Keratinocyte (primary cell): Measurements from ENCODE around the gene PHLPP1. TPM values are rescaled to one million over a fixed set of nuclear protein-coding genes. Genes with fewer than 3 reads are reported as not detected.

ENCODE experiments used
- DNase-seq: peaks from one replicate; pipeline ENCODE4 v3.0.0-alpha.2; 2011; ENCODE audit warnings: low read depth, missing footprints, low spot score
- FAIRE-seq: peaks from 2 replicates; lab custom pipeline; 2011; peaks lifted over from hg19 to GRCh38; lab: Jason Lieb, UNC
- H2AFZ ChIP-seq: 2 replicates; pipeline ENCODE4 v1.6.0; 2012; ENCODE audit warnings: low read length, control low read depth, inconsistent platforms; ENCODE audit not compliant: control insufficient read depth
- H3K27ac ChIP-seq: 2 replicates; pipeline ENCODE4 v1.5.1; 2011; ENCODE audit warnings: low read length; ENCODE audit not compliant: control insufficient read depth, insufficient read depth
- H3K27me3 ChIP-seq: 3 replicates; pipeline ENCODE4 v1.6.0; 2011; ENCODE audit warnings: low read length; ENCODE audit not compliant: control insufficient read depth, insufficient read depth; ENCODE audit errors: extremely low read depth
- H3K36me3 ChIP-seq, 2 experiments: 2 replicates in 1 of 2; 3 replicates in 1 of 2; pipeline ENCODE4 v1.5.1; 2011; ENCODE audit warnings: low read length in 2 of 2, mild to moderate bottlenecking in 1 of 2; ENCODE audit not compliant: control insufficient read depth in 2 of 2, insufficient read depth in 2 of 2; ENCODE audit errors: extremely low read depth in 1 of 2
- H3K4me1 ChIP-seq: 3 replicates; pipeline ENCODE4 v1.5.1; 2011; ENCODE audit warnings: low read length; ENCODE audit not compliant: control insufficient read depth, insufficient read depth; ENCODE audit errors: extremely low read depth
- H3K4me2 ChIP-seq: 3 replicates; pipeline ENCODE4 v1.6.0; 2011; ENCODE audit warnings: low read depth, low read length; ENCODE audit not compliant: control insufficient read depth, insufficient read depth; ENCODE audit errors: extremely low read depth
- H3K4me3 ChIP-seq, 3 experiments: fragments of 200-600 bp in 1 of 3; sonication (generic) in 1 of 3; 2 replicates in 2 of 3; 3 replicates in 1 of 3; pipeline ENCODE4 v1.5.1; 2011 to 2016; ENCODE audit warnings: low read length in 3 of 3, mild to moderate bottlenecking in 3 of 3, control low read depth in 2 of 3, inconsistent platforms in 1 of 3, low read depth in 1 of 3, mixed read lengths in 1 of 3, mixed run types in 1 of 3, moderate library complexity in 1 of 3; ENCODE audit not compliant: control insufficient read depth in 2 of 3, insufficient read depth in 2 of 3; ENCODE audit errors: extremely low read depth in 1 of 3
- H3K79me2 ChIP-seq: 2 replicates; pipeline ENCODE4 v1.6.0; 2012; ENCODE audit warnings: low read length; ENCODE audit not compliant: control insufficient read depth, insufficient read depth
- H3K9ac ChIP-seq: 3 replicates; pipeline ENCODE4 v1.6.0; 2011; ENCODE audit warnings: low read length; ENCODE audit not compliant: control insufficient read depth, insufficient read depth; ENCODE audit errors: extremely low read depth
- H3K9me1 ChIP-seq: 3 replicates; pipeline ENCODE4 v1.6.0; 2011; ENCODE audit warnings: low read length; ENCODE audit not compliant: control insufficient read depth, insufficient read depth; ENCODE audit errors: extremely low read depth
- H3K9me3 ChIP-seq: 2 replicates; pipeline ENCODE4 v1.5.1; 2012; ENCODE audit warnings: low read depth, low read length; ENCODE audit not compliant: control insufficient read depth
- H4K20me1 ChIP-seq: 3 replicates; pipeline ENCODE4 v1.6.0; 2011; ENCODE audit warnings: low read length; ENCODE audit not compliant: control insufficient read depth, insufficient read depth; ENCODE audit errors: extremely low read depth
- EZH2 ChIP-seq: IDR thresholded peaks from one replicate; pipeline ENCODE4 v1.6.1; 2012; ENCODE audit warnings: inconsistent platforms, mild to moderate bottlenecking, low read length, moderate library complexity
- dilution Hi-C: fragments of 300-500 bp; cut with MboI; formaldehyde crosslinking; loops from one replicate; pipeline ENCODE4 v1.7.0; 2020; ENCODE audit warnings: low sequenced_read_pairs; ENCODE audit not compliant: extremely low pct_ligation_motif_present
- polyA plus RNA-seq, 5 experiments: library from polyadenylated mRNA; depleted of rRNA in 3 of 5; stranded (reverse) in 3 of 5; stranded (forward) in 1 of 5; unstranded in 1 of 5; fragments of >200 nt; gene quantifications; 1 replicate in 1 of 5; 2 replicates in 3 of 5; 3 replicates in 1 of 5; pipeline versions ENCODE4 v1.2.1 to v1.2.3, GENCODE V29; 2011 to 2012; ENCODE audit warnings: missing spikeins in 2 of 5, low read depth in 1 of 5, low replicate concordance in 1 of 5
- TF ChIP-seq, protein P1 (sequence below), 3 experiments: IDR thresholded peaks in 1 of 3; conservative IDR thresholded peaks in 1 of 3; optimal IDR thresholded peaks in 1 of 3; 2 replicates in 2 of 3; 3 replicates in 1 of 3; pipeline versions ENCODE3 to v1.5.1; 2011; ENCODE audit warnings: low read length in 3 of 3, mild to moderate bottlenecking in 3 of 3, moderate library complexity in 2 of 3, control low read depth in 1 of 3, inconsistent platforms in 1 of 3; ENCODE audit not compliant: insufficient read depth in 2 of 3; ENCODE audit errors: extremely low read depth in 1 of 3

Gene PHLPP1
- polyA plus RNA-seq, 1 donor (not counting 4 experiments of a cell fraction or from before 2014, with no cell fraction given) = 8.4 TPM

DNA sequence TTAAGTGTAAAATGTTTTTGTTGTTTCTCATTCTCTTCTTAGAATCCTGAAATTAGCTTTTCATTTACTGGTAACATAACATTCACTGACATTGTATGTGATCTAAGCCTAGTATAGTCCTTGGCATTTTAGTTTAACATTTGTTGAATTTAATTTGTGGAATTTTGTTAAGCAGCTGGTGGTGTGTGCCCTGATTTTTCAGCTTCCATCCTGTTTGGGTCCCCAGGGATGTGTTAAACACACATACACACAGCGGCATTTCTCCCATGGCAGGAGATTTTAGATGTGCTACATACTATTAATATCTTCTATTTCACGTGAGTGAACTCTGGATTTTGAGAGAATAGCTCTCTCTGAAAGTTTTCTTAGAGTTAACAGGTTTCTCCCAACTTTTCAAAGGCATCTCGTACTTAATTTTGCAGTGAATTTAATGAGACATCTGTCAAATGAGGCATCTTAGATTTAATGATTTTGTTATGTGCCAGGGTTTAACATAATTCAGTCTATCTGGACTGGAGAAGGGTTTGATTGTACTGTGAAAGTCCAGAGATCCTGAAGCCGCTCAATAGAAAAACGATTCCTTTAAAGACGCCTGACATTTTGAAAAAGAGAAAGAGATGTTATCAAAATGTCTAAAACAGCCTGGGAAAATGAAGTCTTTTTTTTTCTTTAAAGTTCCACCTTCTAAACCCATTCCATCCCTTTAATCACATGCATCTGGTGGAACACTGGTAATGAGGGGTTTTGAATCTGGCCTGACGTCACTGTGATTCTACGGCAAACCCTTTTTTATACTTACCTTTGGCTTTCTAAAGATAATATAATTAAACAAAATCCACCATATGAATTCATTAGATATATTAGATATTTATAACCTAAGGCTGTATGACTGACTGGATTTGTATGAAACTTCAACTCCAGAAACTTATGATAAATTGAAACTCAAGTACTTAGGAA, 6.8 kb downstream of the PHLPP1 start:
- Histone ChIP-seq H3K36me3 (no peaks in the 10 kb centered on the region), H3K9ac (no peak overlapping the region), H3K4me1 (peaks cover 3% of the 10 kb centered on the region), H3K27ac (no peak overlapping the region), H3K4me3 (no peak overlapping the region), H3K4me2 (peak overlapping the region; percentile 48), H3K27me3 (no peaks in the 10 kb centered on the region), H3K9me3 (no peaks in the 10 kb centered on the region), H2AFZ (no peak overlapping the region), H3K9me1 (no peaks in the 10 kb centered on the region), H4K20me1 (no peaks in the 10 kb centered on the region), H3K79me2 (peaks cover 51% of the 10 kb centered on the region)
- TF ChIP-seq EZH2 = no peak
- TF ChIP-seq, protein P1, sequence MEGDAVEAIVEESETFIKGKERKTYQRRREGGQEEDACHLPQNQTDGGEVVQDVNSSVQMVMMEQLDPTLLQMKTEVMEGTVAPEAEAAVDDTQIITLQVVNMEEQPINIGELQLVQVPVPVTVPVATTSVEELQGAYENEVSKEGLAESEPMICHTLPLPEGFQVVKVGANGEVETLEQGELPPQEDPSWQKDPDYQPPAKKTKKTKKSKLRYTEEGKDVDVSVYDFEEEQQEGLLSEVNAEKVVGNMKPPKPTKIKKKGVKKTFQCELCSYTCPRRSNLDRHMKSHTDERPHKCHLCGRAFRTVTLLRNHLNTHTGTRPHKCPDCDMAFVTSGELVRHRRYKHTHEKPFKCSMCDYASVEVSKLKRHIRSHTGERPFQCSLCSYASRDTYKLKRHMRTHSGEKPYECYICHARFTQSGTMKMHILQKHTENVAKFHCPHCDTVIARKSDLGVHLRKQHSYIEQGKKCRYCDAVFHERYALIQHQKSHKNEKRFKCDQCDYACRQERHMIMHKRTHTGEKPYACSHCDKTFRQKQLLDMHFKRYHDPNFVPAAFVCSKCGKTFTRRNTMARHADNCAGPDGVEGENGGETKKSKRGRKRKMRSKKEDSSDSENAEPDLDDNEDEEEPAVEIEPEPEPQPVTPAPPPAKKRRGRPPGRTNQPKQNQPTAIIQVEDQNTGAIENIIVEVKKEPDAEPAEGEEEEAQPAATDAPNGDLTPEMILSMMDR (optimal IDR thresholded peaks at IDR 0.05 in 1 of 3, IDR thresholded peaks at IDR 0.05 in 1 of 3, conservative IDR thresholded peaks at IDR 0.05 in 1 of 3; ENCODE audit: extremely low read depth in 1 of 3, insufficient read depth in 2 of 3, low read length in 3 of 3) = no peak
- dilution Hi-C loops = no loop called here
- FAIRE-seq (no peak), DNase-seq (no peak)

GRCh38 chr18:62723666-62724281, 8.4 kb downstream of the PHLPP1 start:
- no peaks in the 10 kb centered on the region for H3K9me3 ChIP-seq
- no peaks in the 10 kb centered on the region for H3K36me3 ChIP-seq
- no peak for DNase-seq
- H3K79me2 ChIP-seq = peaks cover 40% of the 10 kb centered on the region
- peak; percentile 17 for FAIRE-seq
- H3K9me1 ChIP-seq = no peaks in the 10 kb centered on the region
- peaks cover 3% of the 10 kb centered on the region for H3K4me1 ChIP-seq
- H2AFZ ChIP-seq = no peak overlapping the region
- no peak overlapping the region for H3K9ac ChIP-seq
- H3K4me3 ChIP-seq = no peak overlapping the region
- TF ChIP-seq, protein P1 (optimal IDR thresholded peaks at IDR 0.05 in 1 of 3, IDR thresholded peaks at IDR 0.05 in 1 of 3, conservative IDR thresholded peaks at IDR 0.05 in 1 of 3; ENCODE audit: extremely low read depth in 1 of 3, insufficient read depth in 2 of 3, low read length in 3 of 3) = no peak
- H3K27ac ChIP-seq = no peak overlapping the region
- no peaks in the 10 kb centered on the region for H3K27me3 ChIP-seq
- H4K20me1 ChIP-seq = no peaks in the 10 kb centered on the region
- dilution Hi-C loops = no loop called here
- H3K4me2 ChIP-seq = peak overlapping the region; percentile 29
